Heart left ventricle (tissue), 16 donors: ENCODE measurements around the gene SPACA4. TPM values are rescaled to one million over a fixed set of nuclear protein-coding genes. Genes with fewer than 3 reads are reported as not detected.

Experiments
- ATAC-seq, 4 donors: fragments of 200-7000 bp; cut with Tn5 transposase; one replicate each; pipeline ENCODE4 v1.9.1; 2020 to 2022; ENCODE audit warnings: moderate library complexity in 4 of 4, mild to moderate bottlenecking in 3 of 4, moderate number of reproducible peaks in 1 of 4
- DNase-seq, 5 donors: peaks; one replicate each; pipeline ENCODE4 v3.0.0-alpha.2; 2020
- H3K27ac ChIP-seq, 12 donors: fragments of 200-600 bp; sonication (generic) in 4 of 12; one replicate each; pipeline versions ENCODE4 v1.5.0 to v1.8.0; 2016 to 2022; ENCODE audit warnings: mild to moderate bottlenecking in 2 of 12
- H3K27me3 ChIP-seq, 9 donors: fragments of 200-600 bp; sonication (generic) in 2 of 9; one replicate each; pipeline versions ENCODE4 v1.5.1 to v1.8.0; 2016 to 2022; ENCODE audit warnings: mild to moderate bottlenecking in 3 of 9
- H3K36me3 ChIP-seq, 9 donors: fragments of 200-600 bp; sonication (generic) in 2 of 9; one replicate each; pipeline versions ENCODE4 v1.5.0 to v1.8.0; 2018 to 2022; ENCODE audit warnings: mild to moderate bottlenecking in 2 of 9
- H3K4me1 ChIP-seq, 12 donors: fragments of 200-600 bp; sonication (generic) in 4 of 12; one replicate each; pipeline versions ENCODE4 v1.5.0 to v1.8.0; 2016 to 2022; ENCODE audit warnings: mild to moderate bottlenecking in 3 of 12
- H3K4me3 ChIP-seq, 12 donors: fragments of 200-600 bp; sonication (generic) in 4 of 12; one replicate each; pipeline versions ENCODE4 v1.5.0 to v1.8.0; 2017 to 2022; ENCODE audit warnings: mild to moderate bottlenecking in 9 of 12, moderate library complexity in 4 of 12
- H3K9me3 ChIP-seq, 12 donors: fragments of 200-600 bp; sonication (generic) in 4 of 12; one replicate each; pipeline versions ENCODE4 v1.5.0 to v1.8.0; 2016 to 2022; ENCODE audit warnings: mild to moderate bottlenecking in 1 of 12
- CTCF ChIP-seq, 12 donors: fragments of 200-600 bp; sonication (generic) in 4 of 12; IDR thresholded peaks; one replicate each; pipeline versions ENCODE4 v1.5.0 to v1.8.0; 2018 to 2022; ENCODE audit warnings: antibody characterized with exemption in 12 of 12, mild to moderate bottlenecking in 5 of 12
- POLR2A ChIP-seq, 2 donors: fragments of 450-650 bp; IDR thresholded peaks; one replicate each; pipeline ENCODE4 v1.6.1; 2017; ENCODE audit warnings: antibody characterized with exemption in 2 of 2, mild to moderate bottlenecking in 2 of 2, moderate library complexity in 2 of 2
- WGBS, 4 donors: extraction: QIAGEN DNeasy Blood & Tissue Kit in 2 of 4; methylation state at CpG; one replicate each; pipeline versions ENCODE4 v1.1.5 to v1.1.7; 2013 to 2018; 5-methylcytosine and 5-hydroxymethylcytosine counted together
- intact Hi-C, 10 donors: fragments of 100-400 bp; cut with DNase I; formaldehyde crosslinking; loops; one replicate each; pipeline versions ENCODE4 v1.11.1 to v1.14.2; 2022
- polyA plus RNA-seq, 2 donors: library from polyadenylated mRNA; stranded (reverse); fragments of 200-250 nt; gene quantifications; one replicate each; pipeline ENCODE4 v1.2.3, GENCODE V29; 2013
- total RNA-seq, 9 donors: library from RNA; depleted of rRNA in 2 of 9; stranded (reverse); fragments of >200 nt in 2 of 9; fragmentation: NEBNext Ultra II Directional in 3 of 9; extraction: Animal tissue kit (Norgen Biotek cat#: 25700) in 3 of 9; gene quantifications; one replicate each; pipeline versions ENCODE4 v1.1.0 to v1.2.4, GENCODE V29; 2016 to 2023
- donor health status: ischemic (EF 13 %, LVEDD 7.1; RV severe dilation, severe dysfunction).
- donor health status: healthy with polysubstance abuse.
- donor health status: DM: no; HTN: yes; CAD: no.
- donor health status: DM: no; HTN: no; CAD: no.
- donor health status: ischemic (EF 25% LVEDD 6.9; RV normal size, moderate dysfunction).
- donor health status: ischemic (EF 25% LVEDD 5.7; RV mildly dilated, moderate dysfunction).
- donor health status: healthy.
- donor health status: DM: yes; HTN: yes; CAD: no.
- donor health status: ischemic (EF 35%, LVEDD 5.7; RV mildly dilated, moderate dysfunction).
- donor health status: nonischemic (EF 11% LVEDD 7.7; RV severe dilation, severe dysfunction).
- donor health status: DM: yes; HTN: yes; CAD: no.
- donor health status: PGD.
- donor health status: ischemic (EF 29% LVEDD 5.4; RV normal size, mild dysfunction).
- donor health status: nonischemic (EF 23%, LVEDD 6.1; RV moderate dilation, normal function).

Gene SPACA4
- total and polyA plus RNA-seq, 11 donors: not detected

- H3K4me3 ChIP-seq: no peak overlapping the region
- H3K27ac ChIP-seq: no peak overlapping the region
- ATAC-seq (no peak), DNase-seq (no peak)
- H3K27me3 ChIP-seq: no peaks in the 10 kb centered on the region
- WGBS, 4 donors: 54 to 67% (median 59%) methylated on average over 2 of the region's 2 CpGs
- no peaks in the 10 kb centered on the region for H3K36me3 ChIP-seq
- H3K9me3 ChIP-seq: no peaks in the 10 kb centered on the region
- TF ChIP-seq POLR2A (IDR thresholded peaks at IDR 0.05) (no peak), CTCF (IDR thresholded peaks at IDR 0.05) (no peak)
- peaks cover 0 to 29% (median 13%) of the 10 kb centered on the region in 12 donors for H3K4me1 ChIP-seq
- intact Hi-C loops: loop anchor here (5.0 to 10.0 kb wide), 10 partner anchors 67 to 327 kb away; partner anchors contain the start of genes HSD17B14 (in 6 of the 10), MAMSTR (in 2 of the 10) and FTL (in 1 of the 10)
Measured at GRCh38 chr19:48648134-48648533, 41.6 kb downstream of the SPACA4 start.

- H3K36me3 ChIP-seq: no peaks in the 10 kb centered on the region
- H3K27me3 ChIP-seq: no peaks in the 10 kb centered on the region
- intact Hi-C loops: no loop called here
- no peak for TF ChIP-seq CTCF (IDR thresholded peaks at IDR 0.05)
- TF ChIP-seq POLR2A (IDR thresholded peaks at IDR 0.05): no peak
- H3K9me3 ChIP-seq: no peaks in the 10 kb centered on the region
- ATAC-seq: no peak
- no peak overlapping the region for H3K4me3 ChIP-seq
- H3K27ac ChIP-seq: no peak overlapping the region
- WGBS, 4 donors: 88 to 91% (median 90%) methylated on average over 12 of the region's 12 CpGs
- DNase-seq: no peak
- H3K4me1 ChIP-seq: peaks cover 0 to 15% (median 1%) of the 10 kb centered on the region in 12 donors
Measured at GRCh38 chr19:48650974-48651682, 44.6 kb downstream of the SPACA4 start.

GRCh38 chr19:48651683-48652048 is 45.1 kb downstream of the SPACA4 start:
- ATAC-seq: no peak
- intact Hi-C loops: no loop called here
- TF ChIP-seq POLR2A (IDR thresholded peaks at IDR 0.05) (no peak), CTCF (IDR thresholded peaks at IDR 0.05) (no peak)
- Histone ChIP-seq H3K4me1 (peaks cover 0 to 15% (median 0%) of the 10 kb centered on the region in 12 donors), H3K4me3 (no peak overlapping the region), H3K27ac (no peak overlapping the region), H3K36me3 (no peaks in the 10 kb centered on the region), H3K9me3 (no peaks in the 10 kb centered on the region), H3K27me3 (no peaks in the 10 kb centered on the region)
- no peak for DNase-seq
- 79 to 91% (median 88%) methylated on average over 3 to 5 of the region's 5 CpGs for WGBS, 4 donors

- no peak for ATAC-seq
Measured at GRCh38 chr19:48654299-48655059, 47.9 kb downstream of the SPACA4 start.

More at GRCh38 chr19:48654299-48655059, 47.9 kb downstream of the SPACA4 start:
- peaks cover 0 to 3% (median 0%) of the 10 kb centered on the region in 12 donors for H3K4me1 ChIP-seq
- TF ChIP-seq CTCF (IDR thresholded peaks at IDR 0.05): no peak
- TF ChIP-seq POLR2A (IDR thresholded peaks at IDR 0.05): no peak
- no peaks in the 10 kb centered on the region for H3K9me3 ChIP-seq
- DNase-seq: no peak
- no peaks in the 10 kb centered on the region for H3K36me3 ChIP-seq
- intact Hi-C loops: no loop called here
- no peak overlapping the region for H3K4me3 ChIP-seq
- WGBS, 4 donors: 43 to 68% (median 53%) methylated on average over 9 to 11 of the region's 11 CpGs
- H3K27ac ChIP-seq: no peak overlapping the region
- H3K27me3 ChIP-seq: no peaks in the 10 kb centered on the region
